HG03460 (cell line): ENCODE measurements around the gene PLPP1.

Experiments
- ATAC-seq: cut with Tn5 transposase; IDR thresholded peaks from one replicate; pipeline ENCODE4 v1.9.1; 2021; ENCODE audit not compliant: unreplicated experiment

The PLPP1 gene

GRCh38 chr5:55453211-55453610 is 81.6 kb downstream of the PLPP1 start:
- ATAC-seq: no peak

GRCh38 chr5:55451976-55452375 is 82.8 kb downstream of the PLPP1 start:
- ATAC-seq: no peak

DNA sequence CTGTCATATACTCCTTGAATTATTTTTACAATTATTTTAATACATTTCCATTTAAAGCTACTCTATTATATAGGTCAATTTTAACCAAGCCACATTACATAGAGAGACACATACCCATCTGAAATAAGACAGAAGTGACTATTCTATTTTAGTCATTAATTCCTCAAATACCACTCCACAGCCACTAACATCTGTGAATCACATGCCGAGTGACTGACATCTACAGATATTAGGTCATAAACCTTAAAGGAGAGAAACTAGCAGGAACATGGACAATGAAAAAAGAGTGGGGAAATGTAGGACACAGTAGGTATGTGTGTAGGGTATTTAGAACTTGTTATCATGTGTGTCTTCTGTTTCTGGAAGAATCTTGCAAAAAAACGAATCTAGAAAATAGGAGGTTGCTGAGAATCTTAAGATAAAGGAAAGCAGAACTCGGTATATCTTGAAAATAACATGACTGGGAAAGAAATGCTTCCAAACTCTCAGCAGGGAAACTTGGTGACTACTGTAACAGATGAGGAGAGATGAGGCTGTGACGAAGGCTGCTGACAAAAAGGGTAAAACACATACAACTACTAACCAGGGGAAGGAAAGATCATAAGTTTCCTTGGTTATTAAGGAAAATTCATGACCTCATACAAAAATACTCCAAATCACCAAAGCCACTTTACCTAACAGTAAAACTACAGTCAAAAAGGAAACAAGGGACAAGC is 84.6 kb downstream of the PLPP1 start:
- no peak for ATAC-seq

DNA sequence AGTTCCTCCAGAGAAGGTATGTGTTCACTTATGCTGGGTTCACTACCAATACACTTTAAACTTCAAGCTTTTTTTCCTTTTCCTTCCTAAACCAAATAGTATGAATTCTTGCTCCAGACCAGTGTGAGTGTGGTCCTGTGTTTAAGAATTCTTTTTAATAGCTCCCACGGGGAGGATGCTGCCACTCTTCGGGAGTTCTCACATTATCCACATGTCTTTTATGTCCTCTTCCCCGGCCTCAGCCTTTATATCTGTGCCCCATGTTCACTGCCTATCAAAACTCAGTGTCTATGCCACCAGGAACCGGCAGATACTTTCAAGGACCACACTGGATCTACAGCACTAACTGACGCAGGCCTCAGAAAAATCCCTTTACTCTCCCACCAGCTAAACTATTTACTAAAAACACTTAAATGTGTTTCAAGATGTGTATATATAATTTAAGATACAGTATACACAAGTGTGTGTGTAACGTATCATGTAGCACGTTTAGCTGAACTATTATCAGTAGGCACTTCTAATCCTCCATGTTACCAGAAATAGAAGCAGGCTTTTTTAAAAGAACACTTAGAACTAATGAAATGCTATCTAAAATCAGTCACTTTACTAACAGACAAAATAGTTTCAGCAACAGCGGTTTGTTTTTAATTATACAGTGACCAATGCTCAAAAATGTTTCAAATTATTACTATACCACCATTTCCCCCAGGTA is 88.0 kb downstream of the PLPP1 start:
- no peak for ATAC-seq

DNA sequence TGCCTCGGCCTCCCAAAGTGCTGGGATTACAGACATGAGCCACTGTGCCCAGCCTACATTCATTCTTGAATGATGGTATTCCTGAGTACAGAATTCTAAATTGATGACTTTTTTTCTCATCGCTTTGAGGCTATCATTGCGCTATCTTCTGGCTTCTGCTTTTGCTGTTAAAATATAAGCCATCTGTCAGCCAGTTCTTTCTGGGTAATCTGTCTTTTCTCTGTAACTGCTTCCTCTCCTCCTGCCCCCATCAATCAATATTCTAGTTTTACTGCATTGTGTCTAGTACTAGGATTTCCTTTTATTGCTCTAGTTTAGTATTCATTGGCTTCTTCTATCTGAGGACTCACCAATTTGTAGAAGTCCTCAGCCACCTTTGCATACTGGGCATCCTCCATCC is 89.0 kb downstream of the PLPP1 start:
- ATAC-seq: no peak

GRCh38 chr5:55441954-55442353 is 92.8 kb downstream of the PLPP1 start:
- ATAC-seq: no peak

DNA sequence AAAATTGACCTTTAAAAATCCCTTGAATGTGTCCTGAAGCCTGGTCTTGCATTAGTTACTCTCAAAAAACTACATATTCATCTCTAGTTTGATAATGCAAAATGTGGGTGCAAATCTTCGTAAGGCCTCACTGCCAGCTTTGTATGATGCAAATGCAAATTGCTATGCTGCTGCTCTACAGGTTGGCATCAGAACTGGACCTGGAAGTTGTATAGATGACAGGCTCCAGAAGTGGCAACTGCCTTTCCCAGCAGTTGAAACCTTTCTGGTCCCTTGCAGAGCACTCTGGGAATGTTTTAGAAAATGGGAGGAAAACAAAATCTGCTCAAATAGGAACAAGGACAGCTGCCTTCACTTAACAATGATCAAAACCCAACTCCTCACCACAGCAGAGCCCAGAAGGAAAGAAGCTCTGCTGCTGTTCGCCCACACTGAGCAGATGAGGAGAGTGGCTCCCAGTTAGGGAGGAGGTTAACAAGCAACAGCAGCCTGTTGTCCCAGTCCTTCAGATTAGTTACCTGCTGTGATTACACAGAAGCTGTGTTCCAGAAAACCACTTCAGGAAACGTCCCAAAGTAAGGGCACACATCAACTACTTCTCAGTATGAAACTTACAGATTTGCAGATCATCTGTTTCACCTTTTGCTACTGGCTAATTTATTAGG is 93.5 kb downstream of the PLPP1 start:
- no peak for ATAC-seq

DNA sequence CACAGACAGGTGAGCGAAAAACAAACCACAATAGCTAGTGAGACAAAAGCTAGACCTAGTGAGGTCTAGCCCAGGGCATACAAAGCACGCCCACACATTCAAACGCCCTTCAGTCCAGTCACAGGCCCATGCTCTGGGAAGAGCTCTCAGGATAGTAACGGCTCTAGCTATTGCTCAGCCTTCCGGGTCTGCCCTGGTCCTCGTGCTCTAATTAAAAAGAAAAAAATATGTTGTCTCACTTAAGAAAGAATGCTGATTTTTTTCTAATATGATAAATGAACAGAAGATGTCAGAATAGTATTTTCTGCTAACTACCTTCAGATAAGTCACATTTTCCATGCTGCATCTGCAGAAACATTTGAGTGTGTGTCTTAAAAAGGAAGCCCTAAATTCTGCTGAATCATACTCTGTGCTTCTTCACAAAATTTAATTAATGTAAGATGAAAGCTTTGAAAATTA is 94.5 kb downstream of the PLPP1 start:
- ATAC-seq: no peak

DNA sequence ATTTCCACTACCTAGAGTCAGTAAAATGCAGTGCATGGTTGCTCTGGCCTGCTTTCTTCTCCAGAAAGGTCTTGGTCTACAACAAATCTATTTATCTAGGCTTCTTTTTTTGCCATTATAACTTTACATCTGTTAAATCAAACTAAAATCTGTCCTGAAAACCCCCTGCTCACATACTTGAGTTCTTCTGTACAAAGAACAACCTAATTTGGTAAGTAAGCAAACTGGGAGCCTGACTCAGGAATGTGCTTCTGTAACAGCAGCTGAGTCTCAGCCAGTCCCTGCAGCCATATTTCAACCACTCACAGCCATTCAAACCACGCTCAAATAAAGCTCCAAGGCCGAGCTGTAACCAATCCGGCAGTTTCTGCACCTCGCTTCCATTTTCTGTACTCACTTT is 95.8 kb downstream of the PLPP1 start:
- no peak for ATAC-seq

DNA sequence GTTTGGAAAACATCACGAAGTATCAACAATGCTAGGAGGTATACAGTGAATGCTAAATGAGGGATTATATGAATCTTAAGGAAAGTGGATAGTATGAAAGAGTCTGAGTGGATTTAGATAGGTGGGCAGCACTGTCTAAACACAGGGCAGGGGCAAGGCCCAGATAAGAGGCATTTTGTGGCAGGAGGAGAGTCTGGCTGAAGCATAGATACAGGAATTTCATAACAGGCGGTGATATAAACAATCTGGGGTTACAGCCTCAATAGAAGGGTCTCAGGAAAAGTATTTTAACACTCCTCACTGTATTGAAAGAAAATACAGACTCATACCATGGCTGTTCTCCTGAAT is 96.9 kb downstream of the PLPP1 start:
- ATAC-seq: no peak

- ATAC-seq: no peak
Measured at GRCh38 chr5:55437452-55437851, 97.3 kb downstream of the PLPP1 start.

GRCh38 chr5:55432549-55432948 is 102.2 kb downstream of the PLPP1 start:
- no peak for ATAC-seq

DNA sequence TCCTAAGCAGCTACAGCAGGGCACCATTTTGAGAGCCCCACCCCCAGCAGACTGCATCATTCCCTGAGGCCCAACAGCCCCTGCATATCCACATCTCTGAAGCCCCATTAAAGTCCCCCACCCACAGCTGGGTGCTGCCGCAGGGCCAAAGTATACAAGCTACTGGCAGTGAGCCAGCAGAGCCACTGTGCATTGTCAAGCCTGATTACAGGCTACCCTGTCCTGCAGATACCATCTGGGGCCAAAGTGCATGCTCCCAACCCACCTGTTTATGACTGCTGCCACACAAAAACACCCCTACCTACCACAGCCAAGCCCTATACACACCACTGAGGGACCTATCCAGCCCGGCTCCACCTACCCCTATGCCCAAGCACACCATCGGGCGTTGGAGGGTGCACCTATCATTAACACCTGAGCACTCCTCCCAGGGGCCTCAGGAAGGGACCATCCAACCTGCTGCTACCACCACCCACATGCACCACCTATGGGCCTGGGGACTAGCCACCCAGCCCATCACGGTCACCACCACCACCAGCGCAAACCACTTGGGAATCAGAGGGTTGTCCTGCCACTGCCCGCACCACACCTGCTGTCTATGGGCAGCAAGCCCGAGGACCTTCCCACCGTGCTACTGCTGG is 105.0 kb downstream of the PLPP1 start:
- ATAC-seq: no peak

- ATAC-seq: no peak
Measured at GRCh38 chr5:55429221-55429612, 105.5 kb downstream of the PLPP1 start.

DNA sequence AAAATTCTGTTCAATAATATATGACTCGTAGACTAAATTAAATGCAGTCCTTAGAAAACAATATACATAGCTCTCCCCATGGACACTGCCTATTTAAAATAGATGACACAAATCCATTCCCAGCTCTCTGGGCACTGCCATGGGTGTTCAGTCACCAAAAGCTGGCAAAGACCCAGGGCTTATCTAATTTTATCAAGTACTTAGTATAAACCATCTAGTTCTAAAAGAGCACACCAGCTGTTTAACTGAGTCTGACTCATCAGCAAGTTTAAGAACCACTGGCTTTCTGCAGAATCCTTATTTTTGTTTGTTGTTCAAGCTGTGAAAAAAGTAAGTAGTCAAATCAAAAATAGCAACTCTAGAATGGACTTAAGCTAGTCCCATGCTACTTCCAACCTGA is 107.6 kb downstream of the PLPP1 start:
- ATAC-seq: no peak

DNA sequence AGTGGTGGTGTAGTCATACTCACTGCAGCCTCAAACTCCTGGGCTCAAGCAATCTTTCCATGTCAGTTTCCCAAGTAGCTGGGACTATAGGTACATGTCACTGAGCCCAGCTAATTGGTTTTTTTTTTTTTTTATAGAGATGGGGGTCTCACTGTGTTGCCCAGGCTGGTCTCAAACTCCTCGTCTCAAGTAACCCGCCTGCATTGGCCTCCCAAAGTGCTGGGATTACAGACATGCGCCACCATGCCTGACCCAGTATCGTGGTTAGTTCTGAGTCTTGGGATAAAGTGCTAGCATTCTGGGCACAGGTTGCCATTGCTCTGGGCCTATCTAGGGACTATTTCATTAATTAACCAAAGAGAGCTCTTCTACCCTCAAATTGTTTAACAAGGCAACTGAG is 108.3 kb downstream of the PLPP1 start:
- ATAC-seq: no peak

DNA sequence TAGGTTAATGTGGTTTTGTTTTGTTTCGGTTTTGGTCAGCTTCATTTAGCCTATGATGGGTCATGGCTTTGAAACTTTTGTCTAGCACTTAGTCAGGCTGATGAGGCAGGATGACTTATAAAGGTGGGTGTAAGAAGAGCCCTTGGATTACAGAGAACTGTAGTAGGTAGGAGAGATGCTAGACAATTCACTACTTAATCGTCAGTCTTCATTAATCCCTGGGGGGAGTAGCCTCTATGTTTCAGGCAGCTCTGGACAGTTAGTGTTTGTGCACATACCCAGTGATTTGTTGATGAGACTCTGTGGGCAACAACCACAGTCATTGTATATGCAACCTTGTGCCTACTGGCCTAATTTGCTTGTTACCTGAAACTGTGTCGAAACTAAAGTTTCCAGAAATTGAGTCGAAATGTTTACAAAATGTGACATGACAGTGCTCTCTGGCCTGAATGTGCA is 113.7 kb downstream of the PLPP1 start:
- no peak for ATAC-seq

GRCh38 chr5:55418994-55419968 is 115.5 kb downstream of the PLPP1 start:
- ATAC-seq: no peak

GRCh38 chr5:55416306-55416705 is 118.5 kb downstream of the PLPP1 start:
- no peak for ATAC-seq

DNA sequence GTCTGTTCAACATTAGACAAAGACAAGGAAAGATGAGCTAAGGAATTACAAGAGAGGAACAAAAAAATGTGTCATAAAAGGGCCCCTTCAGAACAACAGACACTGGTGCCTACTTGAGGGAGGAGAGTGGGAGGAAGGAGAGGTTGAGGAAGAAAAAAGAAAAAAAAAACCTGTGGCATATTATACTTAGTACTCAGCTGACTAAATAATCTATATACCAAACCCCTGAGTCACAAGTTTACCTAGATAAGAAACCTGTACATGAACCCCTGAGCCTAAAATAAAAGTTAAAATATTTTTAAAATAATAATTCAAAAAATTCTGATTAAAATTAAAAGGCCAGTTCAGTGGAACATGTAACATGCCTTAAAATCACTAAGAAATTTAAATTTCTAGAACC is 119.7 kb downstream of the PLPP1 start:
- ATAC-seq: no peak
